ENCODE data around the gene PHLDA2. TPM values are rescaled to one million over a fixed set of nuclear protein-coding genes. Genes with fewer than 3 reads are reported as not detected.

Gene PHLDA2
- total RNA-seq, 2 donors from 2014 or later = 0.96 to 2.8 TPM

DNA sequence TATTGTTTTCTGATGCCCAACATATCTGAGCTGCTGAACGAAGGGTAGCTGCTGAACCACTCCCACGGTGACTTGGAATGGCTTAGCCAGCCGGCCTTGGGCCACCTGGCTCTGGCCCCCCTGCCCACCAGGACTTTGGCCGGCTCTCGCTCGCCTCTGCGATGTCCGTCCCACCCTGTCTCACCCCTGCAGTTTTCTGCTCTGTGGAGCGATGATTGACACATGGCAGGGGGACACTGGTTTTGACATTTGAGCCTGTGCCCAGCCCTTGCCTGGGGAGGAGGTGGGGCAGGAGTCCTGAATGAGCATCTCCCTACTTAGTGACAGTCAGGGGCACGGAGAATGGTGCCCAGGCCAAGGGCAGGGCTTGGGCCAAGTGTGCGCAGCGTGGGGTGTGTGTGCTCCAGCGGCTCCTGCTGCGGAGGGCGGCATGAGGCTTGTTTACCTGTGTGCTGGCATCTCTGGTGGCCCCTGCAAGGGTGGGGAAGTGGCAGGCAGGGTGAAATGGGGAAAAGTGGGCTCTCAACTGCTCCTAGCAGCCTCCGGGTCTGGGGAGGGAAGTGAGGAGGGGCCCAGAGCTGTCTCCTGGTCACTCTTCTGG lies 27.9 kb downstream of the PHLDA2 start:
- Mint-ChIP-seq H3K27me3 (no peaks in the 10 kb centered on the region), H3K4me1 (peaks cover 39% of the 10 kb centered on the region), H3K4me3 (peak overlapping the region; percentile 84), H3K27ac (peak overlapping the region; percentile 39), H3K36me3 (ENCODE audit: low read depth) (peaks cover 6% of the 10 kb centered on the region)
- DNase-seq (no peak), ATAC-seq (no peak)
- no peaks in the 10 kb centered on the region for H3K9me3 ChIP-seq (ENCODE audit: control insufficient read depth, low read length, poor library complexity, severe bottlenecking)

DNA sequence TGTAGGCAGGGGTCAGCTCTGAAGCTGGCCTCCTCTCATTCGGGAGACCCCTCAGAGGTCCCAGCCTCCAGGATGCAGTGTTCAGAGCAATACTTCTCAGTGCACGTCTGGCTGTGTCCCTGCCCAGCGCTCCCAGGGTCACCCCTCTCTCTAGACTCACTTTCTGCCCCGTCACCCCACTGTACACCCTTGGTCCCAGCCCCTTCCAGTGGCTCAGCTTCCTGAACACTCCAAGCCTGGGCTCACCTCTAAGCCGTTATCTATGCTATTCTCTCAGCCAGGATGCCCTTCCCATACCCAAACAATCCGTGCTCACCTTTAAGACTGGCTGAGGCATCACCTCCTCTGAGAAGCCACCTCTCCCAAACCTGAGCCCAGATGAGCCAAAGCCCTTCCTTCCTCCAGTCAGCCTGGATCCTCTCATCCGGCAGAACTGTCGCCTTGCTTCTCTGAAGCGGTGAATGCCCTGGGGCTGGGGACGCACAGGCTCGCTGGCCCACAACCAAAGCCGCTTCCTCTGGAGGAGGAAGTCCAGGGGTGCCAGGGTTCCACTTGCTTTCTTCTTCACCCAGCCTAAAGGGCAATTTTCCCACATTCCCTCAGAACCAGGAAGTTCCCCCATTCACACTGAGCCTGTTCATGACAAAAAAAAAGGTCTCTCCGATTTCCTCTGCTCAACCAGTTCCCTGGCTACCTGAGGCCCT lies 30.0 kb downstream of the PHLDA2 start:
- Mint-ChIP-seq H3K4me3 (peak overlapping the region; percentile 88), H3K4me1 (peaks cover 42% of the 10 kb centered on the region), H3K27me3 (no peaks in the 10 kb centered on the region), H3K36me3 (ENCODE audit: low read depth) (no peaks in the 10 kb centered on the region), H3K27ac (peak overlapping the region; percentile 92)
- ATAC-seq (no peak), DNase-seq (no peak)
- no peaks in the 10 kb centered on the region for H3K9me3 ChIP-seq (ENCODE audit: control insufficient read depth, low read length, poor library complexity, severe bottlenecking)

DNA sequence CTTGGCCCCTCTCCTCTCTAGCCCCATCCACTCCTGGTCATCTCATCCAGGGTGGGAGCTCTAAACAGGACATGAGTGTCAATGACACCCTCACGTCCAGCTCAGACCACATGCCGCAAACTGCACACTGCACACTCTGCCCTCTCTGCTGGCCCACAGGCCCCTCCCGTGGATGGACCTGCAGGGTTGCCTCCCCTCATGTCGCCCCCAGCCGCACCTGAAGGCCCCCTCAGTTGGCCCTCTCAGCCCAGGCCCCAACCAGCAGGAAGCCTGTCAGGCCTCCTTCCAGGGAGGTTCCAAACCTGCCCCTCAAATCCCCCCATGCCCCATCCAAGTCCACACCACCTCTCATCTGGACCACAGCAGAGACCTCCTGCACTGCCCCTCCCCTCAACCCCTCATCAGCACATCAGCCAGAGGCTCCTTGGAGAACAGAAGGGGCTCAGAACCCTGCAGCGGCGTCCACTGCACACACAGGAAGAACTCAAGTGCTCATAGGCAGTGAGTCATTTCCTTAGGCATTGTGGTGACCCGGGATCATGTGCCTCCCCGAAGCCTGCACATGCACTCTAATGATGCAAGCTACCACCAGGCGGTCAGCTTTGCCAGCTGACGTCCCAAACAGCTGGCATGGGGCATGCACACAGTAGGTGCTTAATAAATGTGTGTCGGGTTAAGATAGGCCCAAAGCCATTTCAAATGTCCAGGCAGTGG lies 30.7 kb downstream of the PHLDA2 start:
- peak in 2 of 3 donors; percentile 28 to 37 for DNase-seq
- Mint-ChIP-seq H3K27ac (peak overlapping the region; percentile 92), H3K4me1 (peaks cover 40% of the 10 kb centered on the region), H3K27me3 (no peaks in the 10 kb centered on the region), H3K4me3 (peak overlapping the region; percentile 88), H3K36me3 (ENCODE audit: low read depth) (no peaks in the 10 kb centered on the region)
- H3K9me3 ChIP-seq (ENCODE audit: control insufficient read depth, low read length, poor library complexity, severe bottlenecking) = no peaks in the 10 kb centered on the region
- ATAC-seq = peak; percentile 61

DNA sequence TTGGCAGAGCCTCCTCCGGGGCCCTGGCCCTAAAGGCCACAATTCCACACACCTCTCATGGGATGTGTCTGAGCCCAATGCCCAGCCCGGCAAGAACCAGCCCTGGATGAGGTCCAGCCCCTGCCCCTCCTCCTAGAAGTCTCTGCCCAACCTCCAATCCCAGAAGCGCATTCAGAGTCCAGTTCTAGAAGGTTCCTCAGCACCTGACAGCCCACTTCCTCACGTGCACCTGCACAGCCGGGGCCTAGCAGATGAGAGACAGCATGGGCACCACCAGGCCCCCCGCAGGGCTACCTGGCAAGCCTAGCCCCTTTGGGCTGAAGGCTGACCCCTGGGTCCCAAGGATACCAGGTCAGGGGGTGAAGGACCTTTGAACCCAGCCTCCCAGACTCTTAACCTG lies 32.2 kb downstream of the PHLDA2 start:
- Mint-ChIP-seq H3K36me3 (ENCODE audit: low read depth) (no peaks in the 10 kb centered on the region), H3K4me3 (no peak overlapping the region), H3K27me3 (no peaks in the 10 kb centered on the region), H3K4me1 (peaks cover 40% of the 10 kb centered on the region), H3K27ac (no peak overlapping the region)
- DNase-seq = no peak
- H3K9me3 ChIP-seq (ENCODE audit: control insufficient read depth, low read length, poor library complexity, severe bottlenecking) = no peaks in the 10 kb centered on the region
- no peak for ATAC-seq

DNA sequence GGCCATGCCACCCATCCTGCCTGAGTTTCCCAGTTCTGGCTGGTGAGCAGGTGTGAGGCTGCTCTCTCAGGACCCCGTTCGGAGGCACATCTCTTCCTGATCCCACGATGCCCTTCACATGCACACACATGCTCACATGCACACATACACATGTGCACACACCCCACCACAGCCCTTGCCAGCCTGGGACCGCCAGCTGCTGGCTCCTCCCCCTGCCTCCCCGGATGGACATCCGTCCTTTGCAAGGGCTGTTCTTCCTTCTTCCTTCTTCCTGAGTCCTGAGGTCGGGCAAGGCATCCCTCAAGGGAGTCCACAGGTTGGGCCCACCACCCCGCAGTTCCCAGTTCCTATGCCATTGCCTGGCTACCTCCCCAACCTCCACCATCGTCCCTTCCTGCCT lies 33.2 kb downstream of the PHLDA2 start:
- H3K4me1 Mint-ChIP-seq = peaks cover 37% of the 10 kb centered on the region

DNA sequence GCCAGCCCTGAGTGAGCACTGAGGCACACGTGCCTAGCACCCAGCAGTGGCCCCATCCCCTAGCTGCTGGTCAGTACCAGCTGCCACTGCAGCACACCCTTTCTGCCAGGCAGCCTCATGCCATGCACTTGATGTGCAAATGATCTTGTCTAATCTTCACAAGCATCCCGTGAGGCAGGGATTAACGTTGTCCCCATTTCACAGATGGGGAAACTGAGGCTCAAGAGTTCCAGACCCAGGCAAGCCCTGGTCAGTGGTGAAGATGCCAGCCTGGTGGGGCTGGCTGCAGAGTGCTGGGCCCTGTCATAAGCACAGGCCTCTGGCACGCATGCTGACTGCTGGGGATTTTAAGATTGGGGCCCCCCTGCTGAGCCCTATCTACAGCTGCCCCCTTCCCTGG lies 35.3 kb downstream of the PHLDA2 start:
- DNase-seq (no peak), ATAC-seq (no peak)
- H3K9me3 ChIP-seq (ENCODE audit: control insufficient read depth, low read length, poor library complexity, severe bottlenecking) = no peaks in the 10 kb centered on the region
- Mint-ChIP-seq H3K36me3 (ENCODE audit: low read depth) (no peaks in the 10 kb centered on the region), H3K4me1 (peaks cover 27% of the 10 kb centered on the region), H3K4me3 (peak overlapping the region; percentile 68), H3K27me3 (no peaks in the 10 kb centered on the region), H3K27ac (peak overlapping the region; percentile 73)

More for the DNA sequence above, 33.2 kb downstream of the PHLDA2 start:
- DNase-seq (no peak), ATAC-seq (no peak)
- Mint-ChIP-seq H3K27ac (no peak overlapping the region), H3K4me3 (no peak overlapping the region), H3K27me3 (no peaks in the 10 kb centered on the region), H3K36me3 (ENCODE audit: low read depth) (no peaks in the 10 kb centered on the region)
- H3K9me3 ChIP-seq (ENCODE audit: control insufficient read depth, low read length, poor library complexity, severe bottlenecking) = no peaks in the 10 kb centered on the region

DNA sequence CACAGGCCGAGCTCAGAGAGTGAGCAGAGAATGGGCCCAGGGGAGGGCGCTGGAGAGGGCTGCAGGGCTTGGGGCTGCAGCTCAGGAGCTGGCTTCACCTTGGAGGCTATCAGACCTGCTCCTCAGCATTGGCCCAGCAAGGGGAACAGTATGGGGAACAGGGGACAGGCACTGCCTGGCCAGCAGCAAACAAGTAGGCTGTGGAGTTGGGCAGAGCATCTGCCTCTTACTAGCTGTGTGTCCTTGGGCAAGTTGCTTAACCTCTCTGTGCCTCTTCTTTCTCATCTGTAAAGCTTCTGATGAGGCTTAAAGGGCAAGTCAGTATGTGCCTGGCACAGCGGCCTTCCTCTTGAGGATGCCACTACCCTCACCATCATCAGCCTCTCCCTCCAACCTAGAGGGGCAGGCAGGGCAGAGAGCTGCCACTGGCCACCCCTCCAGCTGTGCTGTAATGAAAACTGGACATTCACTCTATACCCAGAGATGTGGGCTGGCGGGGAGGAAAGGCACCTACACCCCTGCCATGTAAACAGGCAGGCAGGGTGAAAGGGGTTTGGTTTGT lies 36.2 kb downstream of the PHLDA2 start:
- Mint-ChIP-seq H3K27ac (peak overlapping the region; percentile 70), H3K36me3 (ENCODE audit: low read depth) (no peaks in the 10 kb centered on the region), H3K4me3 (peak overlapping the region; percentile 85), H3K27me3 (no peaks in the 10 kb centered on the region), H3K4me1 (peaks cover 21% of the 10 kb centered on the region)
- ATAC-seq (peak; percentile 69), DNase-seq (peak in 2 of 3 donors; percentile 26 to 30)
- H3K9me3 ChIP-seq (ENCODE audit: control insufficient read depth, low read length, poor library complexity, severe bottlenecking) = no peaks in the 10 kb centered on the region

DNA sequence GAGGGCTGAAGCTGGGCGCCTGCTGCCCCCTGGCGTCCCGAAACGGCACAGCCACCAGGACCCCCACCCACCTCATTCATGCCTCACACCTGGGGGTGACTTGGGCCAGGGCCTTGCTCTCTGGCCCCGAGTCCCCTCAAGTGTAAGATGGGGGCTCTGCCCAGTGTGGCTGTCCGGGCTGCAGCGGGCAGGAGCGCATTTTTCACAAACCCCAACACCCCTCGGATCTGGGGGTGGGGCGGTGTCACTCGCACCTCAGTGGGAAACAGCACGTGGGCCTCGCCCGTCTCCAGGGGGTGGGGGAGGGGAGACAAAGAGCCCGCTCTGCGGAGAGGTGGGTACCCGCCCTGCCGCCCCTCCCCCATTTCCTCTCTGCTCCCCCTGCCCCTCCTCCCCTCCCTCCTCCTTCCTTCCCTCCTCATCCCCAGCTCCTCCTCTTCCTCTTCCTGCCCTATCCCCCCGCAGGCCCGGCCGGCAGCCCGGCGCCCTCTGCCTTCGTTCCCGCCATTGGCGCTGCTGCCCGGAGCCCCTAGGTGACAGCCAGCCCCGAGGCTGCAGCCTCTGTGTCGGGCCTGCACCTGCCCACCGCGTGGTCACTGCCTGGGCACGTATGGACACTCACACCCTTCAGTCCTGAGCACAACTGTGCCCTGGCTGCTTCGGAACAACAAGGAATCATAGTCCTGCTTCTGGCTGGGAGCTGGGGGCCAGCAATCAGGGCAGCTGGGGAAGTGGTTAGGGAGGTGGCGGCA lies 36.8 kb downstream of the PHLDA2 start:
- Mint-ChIP-seq H3K27me3 (no peaks in the 10 kb centered on the region), H3K36me3 (ENCODE audit: low read depth) (no peaks in the 10 kb centered on the region), H3K4me3 (peak overlapping the region; percentile 85), H3K4me1 (peaks cover 21% of the 10 kb centered on the region), H3K27ac (peak overlapping the region; percentile 70)
- no peaks in the 10 kb centered on the region for H3K9me3 ChIP-seq (ENCODE audit: control insufficient read depth, low read length, poor library complexity, severe bottlenecking)
- peak; percentile 66 for ATAC-seq
- DNase-seq = peak; percentile 48 to 49 (median 48)

DNA sequence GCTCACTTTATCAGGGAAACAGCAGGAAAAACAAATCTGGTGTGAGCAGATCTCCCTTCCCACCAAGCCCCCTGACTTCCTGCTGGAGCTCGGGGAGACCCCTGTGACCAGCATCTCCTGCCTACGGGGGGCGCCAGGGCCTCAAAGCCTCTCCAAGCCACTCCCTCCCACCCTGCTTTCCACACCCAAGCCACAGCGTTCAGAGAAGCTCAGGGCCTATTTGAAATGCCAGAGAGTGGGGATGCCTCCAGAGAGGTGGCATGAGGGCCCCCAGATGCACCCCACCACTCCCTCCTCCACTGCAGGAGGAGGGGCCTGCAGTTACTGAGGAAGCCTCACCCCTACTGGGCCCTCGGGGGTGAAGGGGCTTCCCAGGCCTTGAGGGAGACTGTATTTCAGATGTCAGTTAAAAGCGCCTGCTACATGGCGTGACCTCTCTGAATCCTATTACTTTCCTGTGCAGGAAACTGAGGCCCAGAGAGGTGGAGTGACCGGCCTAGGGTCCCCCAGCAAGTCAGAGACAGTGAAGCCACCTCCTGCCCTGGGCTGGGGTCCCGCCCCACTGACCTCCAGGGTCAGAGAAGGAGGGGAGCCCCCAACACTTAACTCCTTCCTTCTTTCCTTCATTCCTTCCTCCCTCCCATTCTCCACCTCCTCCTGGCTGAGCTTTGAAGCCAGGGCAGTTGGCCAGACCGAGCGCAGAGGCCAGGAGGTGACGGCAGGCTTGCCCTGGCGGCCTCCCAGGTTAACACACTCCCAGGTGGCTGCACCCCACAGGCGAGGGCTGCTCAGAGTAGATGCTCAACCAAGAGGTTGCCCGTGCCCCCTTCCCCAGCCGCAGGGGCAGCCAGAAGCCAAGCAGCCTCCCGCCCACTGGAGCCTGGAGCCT lies 37.6 kb downstream of the PHLDA2 start:
- no peaks in the 10 kb centered on the region for H3K9me3 ChIP-seq (ENCODE audit: control insufficient read depth, low read length, poor library complexity, severe bottlenecking)
- peak overlapping the region; percentile 85 for H3K4me3 Mint-ChIP-seq
- H3K27me3 Mint-ChIP-seq = no peaks in the 10 kb centered on the region
- peaks cover 24% of the 10 kb centered on the region for H3K4me1 Mint-ChIP-seq
- no peaks in the 10 kb centered on the region for H3K36me3 Mint-ChIP-seq (ENCODE audit: low read depth)
- ATAC-seq = no peak
- no peak for DNase-seq
- no peak overlapping the region for H3K27ac Mint-ChIP-seq

DNA sequence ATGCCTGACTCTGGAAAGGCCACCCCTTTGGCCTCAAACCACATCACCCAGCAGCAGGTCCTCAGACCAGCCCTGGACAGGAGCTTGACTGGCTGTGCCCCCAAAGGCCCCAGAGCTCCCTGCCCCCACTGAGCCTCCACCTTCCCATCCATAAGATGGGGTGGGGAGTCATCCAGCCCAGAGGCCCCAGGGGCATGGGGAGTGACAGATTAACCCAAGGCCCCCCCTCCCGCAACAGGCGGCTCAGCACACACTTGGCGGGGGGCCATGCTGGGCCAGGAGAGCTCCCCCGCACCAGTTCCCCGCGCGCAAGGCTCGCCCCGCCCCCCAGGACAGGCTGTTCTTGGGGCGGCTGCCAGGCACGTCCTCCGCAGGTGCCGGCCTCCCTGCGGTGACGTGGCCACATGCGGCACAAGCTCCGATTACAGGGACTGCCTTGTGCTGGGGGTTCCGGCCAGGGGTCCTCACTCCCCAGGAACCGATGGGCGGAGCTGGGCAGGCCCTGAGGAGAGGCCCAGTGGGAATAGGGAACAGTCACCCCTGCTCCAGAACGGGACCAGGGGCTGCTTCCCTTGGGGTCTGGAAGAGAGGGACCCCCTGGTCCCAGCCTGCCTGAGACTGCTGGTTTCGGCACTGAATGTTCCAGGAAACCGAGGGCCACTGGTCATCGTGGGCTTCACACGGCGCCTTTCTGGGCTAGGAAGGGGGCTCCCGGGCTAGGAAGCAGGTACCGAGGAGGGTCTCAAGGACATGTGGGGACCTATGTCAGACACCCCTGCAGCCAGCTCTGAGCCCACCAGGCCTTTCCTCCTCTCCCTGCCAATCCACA lies 38.5 kb downstream of the PHLDA2 start:
- Mint-ChIP-seq H3K27me3 (no peaks in the 10 kb centered on the region), H3K27ac (no peak overlapping the region), H3K4me3 (peak overlapping the region; percentile 31), H3K36me3 (ENCODE audit: low read depth) (no peaks in the 10 kb centered on the region), H3K4me1 (peaks cover 23% of the 10 kb centered on the region)
- H3K9me3 ChIP-seq (ENCODE audit: control insufficient read depth, low read length, poor library complexity, severe bottlenecking) = no peaks in the 10 kb centered on the region
- no peak for ATAC-seq
- DNase-seq = no peak

DNA sequence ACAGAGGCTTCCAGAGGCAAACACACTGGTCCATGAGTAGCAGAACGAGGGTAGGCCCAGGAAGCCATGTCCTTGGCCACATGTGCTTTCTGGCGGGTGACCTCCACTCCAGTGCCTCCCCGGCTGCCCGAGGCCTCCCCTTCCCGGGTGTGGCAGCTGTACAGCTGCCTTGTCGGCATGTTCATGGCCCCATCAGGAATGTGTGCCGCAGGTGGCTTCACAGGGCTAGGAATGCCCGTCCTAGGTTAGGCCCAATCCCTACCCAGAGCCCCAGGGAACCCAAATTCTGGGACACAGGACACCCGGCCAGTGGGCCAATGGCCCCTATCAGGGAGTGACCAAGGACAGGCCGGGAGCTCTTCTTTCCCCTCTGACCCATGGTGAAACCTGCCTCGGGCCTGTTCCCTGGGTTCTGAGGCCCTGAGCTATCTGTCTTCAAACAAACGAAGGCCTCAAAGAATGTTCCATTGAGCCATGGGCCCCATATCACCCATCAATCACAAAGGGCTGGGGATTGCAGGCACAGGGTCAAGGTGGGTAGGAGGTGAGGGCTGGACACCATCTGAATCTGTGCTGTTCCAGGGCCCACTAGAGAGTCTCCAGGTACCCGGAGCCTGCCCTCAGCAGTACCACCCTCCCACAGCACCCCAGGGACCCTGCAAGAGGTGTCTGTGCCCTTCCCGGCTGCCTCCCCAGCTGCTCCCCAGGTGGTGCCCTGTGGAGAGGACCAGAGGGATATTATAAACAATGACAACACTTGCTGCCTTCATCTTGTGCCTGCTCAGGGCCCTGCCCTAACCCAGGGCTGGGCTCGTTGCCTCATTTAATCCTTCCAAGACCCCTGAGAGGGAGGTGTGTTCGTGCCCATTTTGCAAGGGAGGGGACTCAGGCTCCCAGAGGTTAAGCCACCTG lies 39.6 kb downstream of the PHLDA2 start:
- H3K9me3 ChIP-seq (ENCODE audit: control insufficient read depth, low read length, poor library complexity, severe bottlenecking) = no peaks in the 10 kb centered on the region
- Mint-ChIP-seq H3K27me3 (no peaks in the 10 kb centered on the region), H3K36me3 (ENCODE audit: low read depth) (no peaks in the 10 kb centered on the region), H3K4me1 (peaks cover 24% of the 10 kb centered on the region), H3K4me3 (no peak overlapping the region), H3K27ac (no peak overlapping the region)
- DNase-seq (no peak), ATAC-seq (no peak)
